D721Med (cell line): ENCODE data around the gene INPP5A.

Experiments used
- DNase-seq: peaks from one replicate; pipeline ENCODE4 v3.0.0; 2011; ENCODE audit warnings: low spot score; ENCODE audit not compliant: insufficient read length
- FAIRE-seq: peaks from 2 replicates; lab custom pipeline; 2011; peaks lifted over from hg19 to GRCh38; lab: Jason Lieb, UNC
- CTCF ChIP-seq: IDR thresholded peaks from 2 replicates; pipeline ENCODE4 v1.5.1; 2012; ENCODE audit warnings: mild to moderate bottlenecking, control low read depth; ENCODE audit not compliant: insufficient read depth; ENCODE audit errors: missing control alignments

INPP5A gene

GRCh38 chr10:132616170-132616995 is 78.8 kb downstream of the INPP5A start:
- TF ChIP-seq CTCF: no peak
- DNase-seq: no peak
- no peak for FAIRE-seq

- TF ChIP-seq CTCF: no peak
- no peak for DNase-seq
- no peak for FAIRE-seq
These were observed 79.6 kb downstream of the INPP5A start for GRCh38 chr10:132616996-132617736.

- DNase-seq: no peak
- no peak for FAIRE-seq
- TF ChIP-seq CTCF: no peak
These were observed 80.1 kb downstream of the INPP5A start for GRCh38 chr10:132617737-132618052.

- DNase-seq (no peak), FAIRE-seq (no peak)
- TF ChIP-seq CTCF: no peak
These were observed 80.8 kb downstream of the INPP5A start for GRCh38 chr10:132618158-132618919.

DNA sequence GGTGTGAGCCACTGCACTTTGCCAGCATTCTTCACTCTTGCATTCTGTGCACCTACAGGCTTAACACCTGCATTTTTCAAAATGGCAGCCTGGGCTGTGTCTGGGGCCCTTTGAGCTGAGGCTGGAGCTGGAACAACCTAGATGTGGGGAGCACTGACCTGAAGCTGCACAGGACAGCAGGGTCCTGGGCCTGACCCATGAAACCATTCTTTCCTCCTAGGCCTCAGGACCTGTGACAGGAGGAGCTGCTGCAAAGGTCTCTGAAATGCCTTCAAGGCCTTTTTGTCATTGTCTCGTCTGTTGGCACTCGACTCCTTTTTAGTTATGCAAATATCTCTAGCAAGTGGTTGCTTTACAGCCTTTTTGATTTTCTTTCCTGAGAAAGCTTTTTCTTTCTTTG is 82.3 kb downstream of the INPP5A start:
- TF ChIP-seq CTCF: no peak
- no peak for DNase-seq
- FAIRE-seq: no peak

DNA sequence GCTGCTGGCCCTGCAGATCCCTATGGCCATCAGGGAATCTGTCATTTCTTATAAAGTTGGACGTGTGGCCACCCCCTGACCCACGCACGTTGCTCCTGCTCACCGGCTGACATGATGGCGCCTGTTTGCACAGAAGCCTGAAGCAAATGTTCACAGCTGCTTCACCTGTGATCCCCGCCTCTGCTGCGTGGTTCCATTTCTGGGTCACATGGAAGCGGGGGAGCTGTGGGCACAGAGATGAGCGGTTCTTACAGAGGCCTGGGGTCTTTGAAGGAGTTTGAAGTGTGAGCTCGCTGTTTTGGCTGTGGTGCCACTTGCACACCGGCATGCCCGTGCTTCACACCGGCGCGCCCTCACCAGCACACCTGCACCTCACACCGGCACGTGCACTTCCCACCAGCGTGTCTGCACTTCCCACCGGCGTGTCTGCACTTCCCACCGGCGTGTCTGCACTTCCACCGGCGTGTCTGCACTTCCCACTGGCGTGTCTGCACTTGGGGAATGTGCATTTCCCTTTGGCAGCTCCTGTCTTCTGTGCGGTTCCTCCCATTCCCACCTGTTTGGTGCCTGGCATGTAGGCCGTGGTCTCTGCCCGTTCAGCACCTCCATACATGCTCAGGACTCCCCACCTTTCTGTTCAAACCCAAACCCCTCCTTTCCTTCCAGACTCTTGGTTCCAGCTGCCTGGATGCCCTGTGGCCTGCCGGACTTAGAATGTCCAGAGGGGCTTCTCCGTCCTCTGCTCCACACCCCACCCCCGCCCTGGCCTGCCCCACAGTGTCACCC is 86.7 kb downstream of the INPP5A start:
- DNase-seq (no peak), FAIRE-seq (no peak)
- TF ChIP-seq CTCF: no peak
